GM20000 (cell line): Measurements from ENCODE around the gene RLN2.

ENCODE experiments used
- DNase-seq: peaks from one replicate; pipeline ENCODE4 v3.0.0; 2012; ENCODE audit warnings: low spot score
- CTCF ChIP-seq: IDR thresholded peaks from 2 replicates; pipeline ENCODE4 v1.5.1; 2012; ENCODE audit warnings: mild to moderate bottlenecking, control low read depth; ENCODE audit errors: extremely low read depth, missing control alignments

Gene RLN2

GRCh38 chr9:5286262-5286661, 18.3 kb downstream of the RLN2 start:
- no peak for TF ChIP-seq CTCF
- no peak for DNase-seq

DNA sequence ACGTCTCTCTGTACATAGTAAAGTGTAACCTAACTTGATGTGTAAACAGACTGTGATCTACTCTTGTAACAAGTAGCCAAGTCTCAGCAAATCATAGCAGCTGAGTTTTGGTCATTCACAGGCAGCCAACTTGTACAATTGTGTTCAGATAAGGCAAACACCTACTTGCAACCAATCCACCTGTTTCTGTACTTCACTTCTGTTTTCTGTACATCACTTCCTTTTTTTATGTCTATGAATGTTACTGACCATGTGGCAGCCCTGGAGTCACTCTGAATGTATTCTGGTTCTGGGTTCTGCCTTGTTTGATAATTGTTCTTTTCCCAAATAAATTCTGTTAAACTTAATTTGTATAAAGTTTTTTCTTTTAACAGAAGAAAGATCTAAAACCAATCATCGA, 26.0 kb downstream of the RLN2 start:
- DNase-seq, result no peak
- no peak for TF ChIP-seq CTCF

GRCh38 chr9:5274770-5275169, 29.7 kb downstream of the RLN2 start:
- peak; percentile 10 for DNase-seq
- no peak for TF ChIP-seq CTCF

- no peak for DNase-seq
These were observed 35.2 kb downstream of the RLN2 start for GRCh38 chr9:5269249-5269715.

DNA sequence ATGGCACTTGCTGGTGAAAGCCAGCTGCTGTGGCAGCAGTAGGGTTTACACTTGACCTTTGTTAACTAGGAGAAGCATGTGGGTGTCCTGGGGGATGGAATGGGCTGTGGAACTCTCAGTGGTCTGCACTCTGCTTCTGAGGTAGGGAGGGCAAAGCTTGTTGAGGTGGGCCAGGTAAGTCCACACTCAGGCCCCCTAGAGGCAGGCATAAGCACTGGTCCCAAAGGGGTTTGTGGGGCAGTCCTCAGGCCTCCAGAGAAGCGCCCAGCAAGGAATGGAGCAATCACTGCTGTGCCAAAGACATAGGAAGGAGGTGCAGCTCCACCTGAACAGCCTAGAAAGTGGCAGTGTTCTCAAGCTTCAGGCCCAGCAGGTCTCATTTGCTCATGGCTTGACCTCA, 38.6 kb downstream of the RLN2 start:
- no peak for DNase-seq
- TF ChIP-seq CTCF, result peak; percentile 14

More at GRCh38 chr9:5269249-5269715, 35.2 kb downstream of the RLN2 start:
- TF ChIP-seq CTCF, result no peak

DNA sequence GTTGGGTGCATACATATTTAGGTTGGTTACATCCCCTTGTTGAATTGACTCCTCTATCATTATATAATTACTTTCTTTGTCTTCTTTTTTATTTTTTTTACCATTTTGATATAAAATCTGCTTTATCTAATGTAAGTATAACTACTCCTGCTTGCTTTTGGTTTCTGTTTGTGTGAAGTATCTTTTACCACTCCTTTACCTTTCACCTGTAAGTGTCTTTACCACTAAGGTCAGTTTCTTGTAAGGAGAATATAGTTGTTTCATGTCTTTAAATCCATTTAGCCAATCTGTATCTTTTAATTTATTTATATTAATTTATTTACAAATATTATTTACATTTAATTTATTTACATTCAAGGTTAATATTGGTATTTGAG, 40.3 kb downstream of the RLN2 start:
- TF ChIP-seq CTCF, result no peak
- no peak for DNase-seq

- no peak for TF ChIP-seq CTCF
- peak; percentile 24 for DNase-seq
These were observed 40.9 kb downstream of the RLN2 start for GRCh38 chr9:5263351-5264218.
